H1 (cell line): ENCODE data around the gene ENTPD1. TPM values are rescaled to one million over a fixed set of nuclear protein-coding genes. Genes with fewer than 3 reads are reported as not detected.

Experiments used
- CTCF ChIA-PET: fragments of 300-600 bp; sonication (Branson Sonifier 250); formaldehyde crosslinking; loops from one replicate; lab custom pipeline; 2021; ENCODE audit not compliant: partially characterized antibody; lab: Charles Lee
- POLR2A ChIA-PET: fragments of 300-600 bp; sonication (Branson Sonifier 250); formaldehyde crosslinking; loops from one replicate; lab custom pipeline; 2021; ENCODE audit warnings: inconsistent platforms; ENCODE audit not compliant: partially characterized antibody; lab: Charles Lee
- DNase-seq, 2 experiments: peaks; one replicate each; pipeline versions ENCODE4 v3.0.0 to v3.0.0-alpha.2; 2010 to 2022; ENCODE audit warnings: low spot score in 2 of 2, low read depth in 1 of 2, mixed read lengths in 1 of 2
- FAIRE-seq: peaks from 2 replicates; lab custom pipeline; 2011; peaks lifted over from hg19 to GRCh38; lab: Jason Lieb, UNC
- H2AFZ ChIP-seq: 2 replicates; pipeline ENCODE4 v1.8.1; 2012; ENCODE audit warnings: low read length, inconsistent platforms
- H2AK5ac ChIP-seq: 2 replicates; pipeline ENCODE4 v1.6.1; 2013; ENCODE audit warnings: low read depth, low read length
- H2BK120ac ChIP-seq: replicated peaks from 2 replicates; pipeline ENCODE3; 2013; ENCODE audit warnings: low read depth, low read length, inconsistent platforms
- H2BK12ac ChIP-seq: 2 replicates; pipeline ENCODE4 v1.6.1; 2013; ENCODE audit warnings: low read depth, low read length
- H2BK15ac ChIP-seq: 2 replicates; pipeline ENCODE4 v1.6.1; 2013; ENCODE audit warnings: low read length
- H2BK20ac ChIP-seq: 2 replicates; pipeline ENCODE4 v1.6.1; 2013; ENCODE audit warnings: low read length
- H2BK5ac ChIP-seq: 2 replicates; pipeline ENCODE4 v1.6.1; 2013; ENCODE audit warnings: low read depth, low read length
- H3K14ac ChIP-seq: 2 replicates; pipeline ENCODE4 v1.6.1; 2013; ENCODE audit warnings: inconsistent platforms; ENCODE audit not compliant: insufficient read length
- H3K18ac ChIP-seq: 2 replicates; pipeline ENCODE4 v1.6.1; 2013; ENCODE audit warnings: low read length; ENCODE audit errors: extremely low read depth
- H3K23ac ChIP-seq: 2 replicates; pipeline ENCODE4 v1.6.1; 2013; ENCODE audit warnings: inconsistent platforms; ENCODE audit not compliant: insufficient read length
- H3K23me2 ChIP-seq: 2 replicates; pipeline ENCODE4 v1.6.1; 2013; ENCODE audit warnings: low read depth, low read length
- H3K27ac ChIP-seq: 2 replicates; pipeline ENCODE4 v1.6.1; 2011; ENCODE audit warnings: low read depth, low read length, inconsistent platforms
- H3K27me3 ChIP-seq, 4 experiments: replicated peaks in 1 of 4; 1 replicate in 1 of 4; 2 replicates in 3 of 4; pipeline versions ENCODE4 v1.6.1 to v1.8.1; 2011 to 2013; ENCODE audit warnings: low read length in 3 of 4, mild to moderate bottlenecking in 3 of 4, inconsistent platforms in 2 of 4, mixed read lengths in 2 of 4, moderate library complexity in 1 of 4; ENCODE audit not compliant: control insufficient read depth in 3 of 4, insufficient read depth in 3 of 4; ENCODE audit errors: extremely low read depth in 1 of 4
- H3K36me3 ChIP-seq, 4 experiments: 2 replicates each; pipeline versions ENCODE4 v1.6.1 to v1.8.1; 2011 to 2013; ENCODE audit warnings: mild to moderate bottlenecking in 4 of 4, low read length in 3 of 4, moderate library complexity in 2 of 4, control low read depth in 1 of 4, inconsistent platforms in 1 of 4; ENCODE audit not compliant: insufficient read depth in 4 of 4, control insufficient read depth in 2 of 4
- H3K4ac ChIP-seq: replicated peaks from 2 replicates; pipeline ENCODE3; 2013; ENCODE audit warnings: low read length, low read depth, mixed read lengths, inconsistent platforms; ENCODE audit not compliant: insufficient read length
- H3K4me1 ChIP-seq, 4 experiments: replicated peaks in 1 of 4; 1 replicate in 1 of 4; 2 replicates in 3 of 4; pipeline versions ENCODE4 v1.6.1 to v1.8.1; 2011 to 2013; ENCODE audit warnings: low read length in 3 of 4, inconsistent platforms in 2 of 4, mixed read lengths in 1 of 4; ENCODE audit not compliant: insufficient read depth in 4 of 4, control insufficient read depth in 3 of 4
- H3K4me2 ChIP-seq, 2 experiments: 2 replicates each; pipeline versions ENCODE4 v1.6.1 to v1.8.1; 2011 to 2013; ENCODE audit warnings: low read depth in 2 of 2, low read length in 2 of 2, control low read depth in 1 of 2, inconsistent platforms in 1 of 2, mild to moderate bottlenecking in 1 of 2; ENCODE audit not compliant: insufficient read depth in 1 of 2
- H3K4me3 ChIP-seq, 4 experiments: fragments of 200-600, 300-600 bp in 1 of 4; sonication (generic), shearing (Covaris generic), sonication (Bioruptor Twin) in 1 of 4; 2 replicates each; pipeline versions ENCODE4 v1.5.1 to v1.8.1; 2011 to 2016; ENCODE audit warnings: low read length in 4 of 4, low read depth in 3 of 4, control low read depth in 2 of 4, inconsistent platforms in 2 of 4, mild to moderate bottlenecking in 2 of 4, mixed read lengths in 1 of 4, moderate library complexity in 1 of 4; ENCODE audit not compliant: insufficient read depth in 2 of 4; ENCODE audit errors: extremely low read depth in 1 of 4
- H3K56ac ChIP-seq: replicated peaks from 2 replicates; pipeline ENCODE3; 2013; ENCODE audit warnings: low read depth, mild to moderate bottlenecking, mixed read lengths, low read length, inconsistent platforms; ENCODE audit not compliant: insufficient read length
- H3K79me1 ChIP-seq: 2 replicates; pipeline ENCODE4 v1.6.1; 2013; ENCODE audit warnings: low read depth, low read length, control low read depth
- H3K79me2 ChIP-seq, 2 experiments: 2 replicates each; pipeline versions ENCODE4 v1.6.1 to v1.8.1; 2012 to 2013; ENCODE audit warnings: low read length in 2 of 2, mild to moderate bottlenecking in 2 of 2, inconsistent platforms in 1 of 2; ENCODE audit not compliant: insufficient read depth in 2 of 2, control insufficient read depth in 1 of 2
- H3K9ac ChIP-seq, 4 experiments: replicated peaks in 1 of 4; 1 replicate in 1 of 4; 2 replicates in 3 of 4; pipeline versions ENCODE4 v1.6.1 to v1.8.1; 2011 to 2013; ENCODE audit warnings: low read depth in 3 of 4, low read length in 3 of 4, control low read depth in 2 of 4, mild to moderate bottlenecking in 2 of 4, moderate library complexity in 2 of 4, inconsistent platforms in 1 of 4; ENCODE audit errors: extremely low read depth in 1 of 4
- H3K9me3 ChIP-seq, 2 experiments: 2 replicates each; pipeline versions ENCODE4 v1.6.1 to v1.8.1; 2012 to 2013; ENCODE audit warnings: mild to moderate bottlenecking in 2 of 2, moderate library complexity in 2 of 2, control low read depth in 1 of 2, inconsistent platforms in 1 of 2, low read depth in 1 of 2, low read length in 1 of 2, mixed read lengths in 1 of 2; ENCODE audit not compliant: insufficient read depth in 2 of 2
- H4K20me1 ChIP-seq, 2 experiments: replicated peaks in 1 of 2; 2 replicates each; pipeline versions ENCODE3 to v1.8.1; 2011 to 2013; ENCODE audit warnings: inconsistent platforms in 2 of 2, low read length in 2 of 2, mild to moderate bottlenecking in 1 of 2; ENCODE audit not compliant: insufficient read depth in 2 of 2, control insufficient read depth in 1 of 2
- H4K5ac ChIP-seq: 2 replicates; pipeline ENCODE4 v1.6.1; 2013; ENCODE audit warnings: low read length, low read depth, mixed read lengths, inconsistent platforms; ENCODE audit not compliant: insufficient read length
- H4K8ac ChIP-seq: 2 replicates; pipeline ENCODE4 v1.8.0; 2013; ENCODE audit warnings: mild to moderate bottlenecking, moderate library complexity, low read length, inconsistent platforms; ENCODE audit not compliant: insufficient read depth; ENCODE audit errors: extremely low read depth
- H4K91ac ChIP-seq: replicated peaks from 2 replicates; pipeline ENCODE3; 2013; ENCODE audit warnings: low read length, mixed read lengths, inconsistent platforms; ENCODE audit not compliant: insufficient read length
- CBX5 ChIP-seq: fragments of 300-800, 300-1000 bp; sonication (generic); IDR thresholded peaks from 2 replicates; pipeline ENCODE4 v1.7.1; 2016; ENCODE audit warnings: antibody characterized with exemption, low read length, low read depth
- CREB1 ChIP-seq: IDR thresholded peaks from 2 replicates; pipeline ENCODE4 v1.6.1; 2012; ENCODE audit warnings: inconsistent platforms
- CTCF ChIP-seq, 3 experiments: IDR thresholded peaks; 1 replicate in 2 of 3; 2 replicates in 1 of 3; pipeline versions ENCODE4 v1.5.1 to v1.6.1; 2011; ENCODE audit warnings: low read length in 3 of 3, mild to moderate bottlenecking in 3 of 3, inconsistent platforms in 2 of 3, low read depth in 1 of 3, moderate library complexity in 1 of 3; ENCODE audit not compliant: insufficient read depth in 1 of 3; ENCODE audit errors: control extremely low read depth in 1 of 3
- E2F6 ChIP-seq: IDR thresholded peaks from 2 replicates; pipeline ENCODE4 v1.6.1; 2012; ENCODE audit warnings: inconsistent platforms
- EP300 ChIP-seq, 2 experiments: IDR thresholded peaks; 1 replicate in 1 of 2; 2 replicates in 1 of 2; pipeline ENCODE4 v1.6.1; 2011 to 2012; ENCODE audit warnings: low read depth in 2 of 2, low read length in 2 of 2, mild to moderate bottlenecking in 2 of 2, borderline replicate concordance in 1 of 2, inconsistent platforms in 1 of 2, moderate library complexity in 1 of 2
- EZH2 ChIP-seq: fragments of 200-600 bp; sonication (generic); IDR thresholded peaks from 2 replicates; pipeline ENCODE4 v1.7.1; 2012; ENCODE audit warnings: low read depth, mild to moderate bottlenecking, moderate library complexity, low read length, inconsistent platforms; ENCODE audit not compliant: severe bottlenecking
- HDAC6 ChIP-seq: IDR thresholded peaks from one replicate; pipeline ENCODE4 v1.7.1; 2012; ENCODE audit warnings: low read depth, mild to moderate bottlenecking, inconsistent platforms, low read length, moderate library complexity
- MAX ChIP-seq: IDR thresholded peaks from 2 replicates; pipeline ENCODE4 v1.6.1; 2012; ENCODE audit warnings: inconsistent platforms
- PHF8 ChIP-seq: fragments of 200-600 bp; sonication (generic); conservative IDR thresholded peaks from 2 replicates; pipeline ENCODE4 v1.7.1; 2012; ENCODE audit warnings: low read depth, mild to moderate bottlenecking, inconsistent platforms, low read length, moderate library complexity
- SAP30 ChIP-seq: fragments of 300-600 bp; sonication (generic); IDR thresholded peaks from 2 replicates; pipeline ENCODE4 v1.7.1; 2012; ENCODE audit warnings: low read length, moderate library complexity, mild to moderate bottlenecking, inconsistent platforms; ENCODE audit not compliant: insufficient read depth, insufficient replicate concordance
- SP4 ChIP-seq: IDR thresholded peaks from 2 replicates; pipeline ENCODE4 v1.6.1; 2012; ENCODE audit warnings: low read length, inconsistent platforms
- WGBS, 2 experiments: shearing (Covaris generic) in 1 of 2; methylation state at CpG; one replicate each; pipeline versions ENCODE4 v1.1.6 to v1.1.7; 2013 to 2015; ENCODE audit warnings: low lambda C conversion rate in 2 of 2, mixed read lengths in 2 of 2, inconsistent platforms in 1 of 2, low coverage in 1 of 2, missing lambda C conversion rate in 1 of 2; ENCODE audit not compliant: insufficient replicate concordance in 2 of 2, insufficient coverage in 1 of 2, insufficient read length in 1 of 2; ENCODE audit errors: extremely low coverage in 1 of 2, missing lambda C conversion rate in 1 of 2; 5-methylcytosine and 5-hydroxymethylcytosine counted together
- polyA plus RNA-seq, 7 experiments: library from polyadenylated mRNA; depleted of rRNA in 3 of 7; stranded (reverse) in 5 of 7; unstranded in 2 of 7; fragments of >200 nt in 5 of 7; fragments of 200-250 nt in 2 of 7; gene quantifications; 1 replicate in 5 of 7; 2 replicates in 1 of 7; 4 replicates in 1 of 7; pipeline versions ENCODE4 v1.2.1 to v1.2.3, GENCODE V29; 2011 to 2013; ENCODE audit warnings: missing spikeins in 2 of 7, mixed read lengths in 2 of 7
- total RNA-seq: library from RNA; stranded (reverse); fragmentation: NEBNext Ultra II Directional; extraction: Animal tissue kit (Norgen Biotek cat#: 25700); gene quantifications from 2 replicates; pipeline ENCODE4 v1.2.1, GENCODE V29; 2021

ENTPD1 gene
- total and polyA plus RNA-seq, 2 of the 8 experiments (the other 6 are each of a cell fraction or from before 2014, with no cell fraction given), result 2.2 to 2.5 TPM

- H3K79me1 ChIP-seq, result no peaks in the 10 kb centered on the region
- H4K8ac ChIP-seq, result no peak overlapping the region
- DNase-seq (no peak), FAIRE-seq (no peak)
- no peaks in the 10 kb centered on the region for H4K20me1 ChIP-seq
- no peak overlapping the region for H3K23ac ChIP-seq
- H2AFZ ChIP-seq, result no peak overlapping the region
- no peak overlapping the region for H3K56ac ChIP-seq
- H3K9me3 ChIP-seq, result no peaks in the 10 kb centered on the region; a peak in 1 of 4 replicates
- H4K5ac ChIP-seq, result no peak overlapping the region
- H3K27ac ChIP-seq, result no peak overlapping the region
- H3K14ac ChIP-seq, result no peak overlapping the region
- H3K4ac ChIP-seq, result no peak overlapping the region
- no peak overlapping the region for H4K91ac ChIP-seq
- ChIA-PET CTCF (no interaction called here), POLR2A (no interaction called here)
- H3K79me2 ChIP-seq, result no peaks in the 10 kb centered on the region
- H3K36me3 ChIP-seq, result no peaks in the 10 kb centered on the region
- no peaks in the 10 kb centered on the region for H3K27me3 ChIP-seq
- 89% methylated on average over 3 of the region's 3 CpGs; no CpG with 5 or more reads in 1 of the 2 experiments for WGBS, 2 experiments
- H3K4me3 ChIP-seq, result no peak overlapping the region
- no peak overlapping the region for H3K4me2 ChIP-seq
- no peaks in the 10 kb centered on the region for H3K4me1 ChIP-seq
- no peak overlapping the region for H2AK5ac ChIP-seq
- H3K9ac ChIP-seq, result no peak overlapping the region
- no peak overlapping the region for H2BK12ac ChIP-seq
- H2BK15ac ChIP-seq, result no peak overlapping the region
- no peaks in the 10 kb centered on the region for H3K23me2 ChIP-seq
- no peak overlapping the region for H3K18ac ChIP-seq
- no peak overlapping the region for H2BK5ac ChIP-seq
- no peak overlapping the region for H2BK120ac ChIP-seq
- H2BK20ac ChIP-seq, result no peak overlapping the region
- TF ChIP-seq CTCF (IDR thresholded peaks at IDR 0.05; ENCODE audit: control extremely low read depth in 1 of 3, insufficient read depth in 1 of 3, low read depth in 1 of 3, low read length in 3 of 3) (no peak), PHF8 (no peak), MAX (no peak), CBX5 (no peak), HDAC6 (no peak), E2F6 (no peak), EP300 (IDR thresholded peaks at IDR 0.05; ENCODE audit: borderline replicate concordance in 1 of 2, low read depth in 2 of 2, low read length in 2 of 2) (no peak), SP4 (no peak), SAP30 (no peak), CREB1 (no peak), EZH2 (no peak)
These were observed 16.9 kb upstream of the ENTPD1 start for GRCh38 chr10:95739056-95739455.
